ENCODE measurements around the gene FPR1.

Gene FPR1

DNA sequence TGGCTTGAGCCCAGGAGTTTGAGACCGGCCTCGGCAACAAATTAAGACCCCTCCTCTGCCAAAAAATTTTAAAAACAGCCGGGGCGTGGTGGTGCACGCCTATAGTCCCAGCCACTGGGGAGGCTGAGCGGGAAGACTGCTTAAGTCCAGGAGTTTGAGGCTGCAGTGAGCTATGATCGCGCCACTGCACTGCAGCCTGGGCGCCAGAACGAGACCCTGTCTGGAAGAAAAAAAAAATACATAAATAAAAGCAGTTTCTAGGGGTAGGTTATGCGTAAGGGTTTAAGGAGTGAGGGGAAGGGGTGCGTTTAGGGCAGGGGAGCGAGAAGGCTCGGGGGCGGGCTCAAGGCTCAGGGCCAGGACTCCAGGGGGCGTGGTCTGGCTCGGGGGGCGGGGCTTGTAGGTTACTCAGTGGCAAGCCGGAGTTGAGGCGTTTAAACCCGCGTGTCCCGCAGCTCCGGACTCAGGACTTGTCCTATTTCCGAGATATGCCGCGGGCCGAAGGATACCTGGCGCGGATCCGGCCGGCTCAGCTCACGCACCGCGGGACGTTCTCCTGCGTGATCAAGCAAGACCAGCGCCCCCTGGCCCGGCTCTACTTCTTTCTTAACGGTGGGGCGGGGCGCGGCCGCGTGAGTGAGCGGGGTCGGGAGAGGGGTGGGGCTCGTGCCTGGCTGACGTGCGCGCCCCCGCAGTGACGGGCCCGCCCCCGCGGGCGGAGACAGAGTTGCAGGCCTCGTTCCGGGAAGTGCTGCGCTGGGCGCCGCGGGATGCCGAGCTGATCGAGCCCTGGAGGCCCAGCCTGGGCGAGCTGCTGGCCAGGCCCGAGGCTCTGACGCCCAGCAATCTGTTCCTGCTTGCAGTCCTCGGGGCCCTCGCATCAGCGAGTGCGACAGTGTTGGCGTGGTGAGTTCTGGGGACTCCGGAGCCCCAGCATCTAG is 47.8 kb downstream of the FPR1 start:
- DNase-seq, result peak; percentile 95

DNA sequence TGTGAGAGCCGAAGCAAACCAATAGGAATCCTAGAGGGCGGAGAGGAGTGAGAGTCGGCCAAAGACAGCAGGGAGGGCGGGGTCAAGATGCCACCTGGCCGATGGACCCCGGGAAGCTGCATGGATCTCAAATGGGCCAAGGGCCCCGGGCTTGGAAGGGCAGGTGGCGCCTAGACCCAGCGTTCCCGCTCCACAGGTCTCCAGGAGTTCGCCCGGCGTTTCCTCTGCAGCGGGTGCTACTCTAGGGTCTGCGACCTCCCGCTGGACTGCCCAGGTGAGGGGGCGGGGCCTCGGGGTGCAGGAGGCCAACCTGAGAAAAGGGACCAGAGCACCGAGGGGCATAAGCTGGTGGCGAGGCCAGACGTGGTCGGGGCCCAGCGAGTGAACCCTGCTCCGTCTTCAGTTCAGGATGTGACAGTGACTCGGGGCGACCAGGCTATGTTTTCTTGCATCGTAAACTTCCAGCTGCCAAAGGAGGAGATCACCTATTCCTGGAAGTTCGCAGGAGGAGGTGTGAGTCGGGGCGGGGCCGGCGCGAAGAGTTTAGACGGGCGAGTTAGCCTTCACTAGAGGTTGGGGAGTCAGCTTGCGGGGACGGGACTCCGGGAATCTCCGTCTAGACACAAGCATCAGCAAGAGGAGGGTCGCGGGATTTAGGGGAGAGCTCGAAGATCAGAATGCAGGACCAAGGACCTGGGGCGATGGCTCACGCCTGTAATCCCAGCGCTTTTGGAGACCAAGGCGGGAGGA is 48.7 kb downstream of the FPR1 start:
- DNase-seq, result no peak

DNA sequence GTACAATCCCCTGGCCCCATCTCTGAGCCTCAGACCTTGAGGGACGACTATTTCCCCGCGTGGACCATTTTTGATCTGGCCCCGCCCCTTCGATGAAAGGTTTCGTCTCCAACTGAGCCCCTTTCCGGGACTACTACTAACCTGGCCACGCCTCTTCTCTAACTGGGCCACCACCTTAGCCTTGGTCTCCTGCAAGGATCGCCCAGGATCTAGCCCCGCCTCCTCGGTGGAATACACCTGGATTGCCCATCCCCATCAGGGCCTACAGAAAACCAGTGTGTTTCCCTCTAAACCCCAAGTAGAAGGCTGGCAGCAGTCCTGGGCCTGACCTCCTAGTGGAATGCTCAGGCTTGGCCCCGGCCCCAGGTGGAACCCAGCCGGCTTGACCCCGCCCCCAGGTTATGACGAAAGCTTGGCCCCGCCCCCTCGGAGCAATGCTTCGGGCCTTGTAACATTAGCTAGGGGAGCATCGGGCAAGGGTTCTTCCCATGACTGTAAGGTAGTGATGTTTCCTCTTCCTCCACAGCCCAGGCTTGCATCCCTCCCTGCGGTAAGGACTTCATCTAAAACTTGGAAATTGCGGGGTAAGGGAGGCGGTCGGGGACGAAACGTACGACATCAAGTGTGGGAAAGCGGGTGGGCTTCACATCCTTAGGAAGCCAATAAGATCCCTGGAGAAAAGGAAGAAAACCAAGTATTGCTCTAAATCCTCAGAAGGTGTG is 49.4 kb downstream of the FPR1 start:
- DNase-seq, result no peak

- no peak for DNase-seq
Measured at GRCh38 chr19:51701468-51702100, 50.1 kb downstream of the FPR1 start.

GRCh38 chr19:51699170-51699569 is 52.5 kb downstream of the FPR1 start:
- DNase-seq, result no peak

DNA sequence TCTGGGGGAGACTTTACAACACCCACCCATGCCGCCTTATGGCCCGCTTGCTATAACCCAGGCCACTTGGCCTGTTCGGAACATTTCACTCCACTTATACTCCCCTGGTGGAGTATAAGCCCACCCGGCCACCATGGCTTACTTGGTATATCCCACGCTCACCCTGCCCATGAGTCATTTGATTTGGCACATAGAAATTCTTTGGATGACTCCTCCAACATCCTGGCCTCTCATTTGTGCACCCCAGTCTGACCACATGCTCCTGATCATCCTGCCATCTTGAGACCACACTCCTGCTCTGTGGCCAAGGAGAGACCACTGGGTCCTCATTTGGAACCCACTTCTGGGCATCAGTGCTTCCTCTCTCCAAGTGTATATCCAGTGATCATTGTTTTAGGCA is 53.4 kb downstream of the FPR1 start:
- DNase-seq, result no peak

- DNase-seq, result no peak
Measured at GRCh38 chr19:51697169-51697776, 54.4 kb downstream of the FPR1 start.

GRCh38 chr19:51696606-51697005 is 55.1 kb downstream of the FPR1 start:
- no peak for DNase-seq

All from activated effector memory CD4-positive, alpha-beta T cell treated with Interleukin-2 at 50 U/mL for 16 hours (primary cell).